Uterus (tissue), 4 donors: Measurements from ENCODE around the gene ZCCHC18. TPM values are rescaled to one million over a fixed set of nuclear protein-coding genes. Genes with fewer than 3 reads are reported as not detected.
"Not testable (repeated sequence)": the region's sequence is repeated elsewhere in the genome, so short reads cannot be mapped to it uniquely, and the experiment has no call there.

Experiments
- DNase-seq, 2 donors: peaks; one replicate each; pipeline ENCODE4 v3.0.0-alpha.2; 2019 to 2020
- H3K27ac ChIP-seq, 2 donors: fragments of 200-600 bp; sonication (generic); 1 replicate in 1 of 2; 2 replicates in 1 of 2; pipeline ENCODE4 v1.5.1; 2016 to 2018
- H3K27me3 ChIP-seq, 2 donors: fragments of 200-600 bp; sonication (generic); one replicate each; pipeline ENCODE4 v1.5.1; 2018 to 2019; ENCODE audit warnings: control low read depth in 1 of 2
- H3K36me3 ChIP-seq, 2 donors: fragments of 200-600 bp; sonication (generic); one replicate each; pipeline ENCODE4 v1.5.1; 2019; ENCODE audit warnings: control low read depth in 1 of 2
- H3K4me1 ChIP-seq, 2 donors: fragments of 200-600 bp; sonication (generic); one replicate each; pipeline ENCODE4 v1.5.1; 2018 to 2019; ENCODE audit warnings: control low read depth in 1 of 2
- H3K4me3 ChIP-seq, 2 donors: fragments of 200-600 bp; sonication (generic); 1 replicate in 1 of 2; 2 replicates in 1 of 2; pipeline ENCODE4 v1.5.1; 2018 to 2019; ENCODE audit warnings: mild to moderate bottlenecking in 1 of 2
- H3K9me3 ChIP-seq, 2 donors: fragments of 200-600 bp; sonication (generic); one replicate each; pipeline ENCODE4 v1.5.1; 2019; ENCODE audit warnings: control low read depth in 1 of 2
- CTCF ChIP-seq, 4 experiments: fragments of 200-600 bp in 2 of 4; fragments of 450-650 bp in 2 of 4; sonication (generic) in 2 of 4; IDR thresholded peaks; one replicate each; pipeline ENCODE4 v1.5.1; 2016 to 2019; ENCODE audit warnings: antibody characterized with exemption in 4 of 4, mild to moderate bottlenecking in 2 of 4, moderate library complexity in 1 of 4
- POLR2A ChIP-seq, 2 donors: fragments of 450-650 bp; IDR thresholded peaks; one replicate each; pipeline ENCODE4 v1.6.1; 2016; ENCODE audit warnings: antibody characterized with exemption in 2 of 2, mild to moderate bottlenecking in 1 of 2, moderate library complexity in 1 of 2
- intact Hi-C: fragments of 100-400 bp; cut with DNase I; formaldehyde crosslinking; loops from one replicate; pipeline ENCODE4 v1.15.1; 2023; ENCODE audit warnings: low total_unique reads
- total RNA-seq, 4 donors: library from RNA; depleted of rRNA in 3 of 4; stranded (reverse); fragments of >200 nt in 3 of 4; gene quantifications; one replicate each; pipeline versions ENCODE4 v1.1.0 to v1.2.4, GENCODE V29; 2014 to 2023
- donor health status: DM: yes; HTN: yes; CAD: no.

Gene ZCCHC18
- total RNA-seq, result 1 to 10 TPM in 2 of 4 donors, not detected in 2; 3.7 to 7.2 TPM

DNA sequence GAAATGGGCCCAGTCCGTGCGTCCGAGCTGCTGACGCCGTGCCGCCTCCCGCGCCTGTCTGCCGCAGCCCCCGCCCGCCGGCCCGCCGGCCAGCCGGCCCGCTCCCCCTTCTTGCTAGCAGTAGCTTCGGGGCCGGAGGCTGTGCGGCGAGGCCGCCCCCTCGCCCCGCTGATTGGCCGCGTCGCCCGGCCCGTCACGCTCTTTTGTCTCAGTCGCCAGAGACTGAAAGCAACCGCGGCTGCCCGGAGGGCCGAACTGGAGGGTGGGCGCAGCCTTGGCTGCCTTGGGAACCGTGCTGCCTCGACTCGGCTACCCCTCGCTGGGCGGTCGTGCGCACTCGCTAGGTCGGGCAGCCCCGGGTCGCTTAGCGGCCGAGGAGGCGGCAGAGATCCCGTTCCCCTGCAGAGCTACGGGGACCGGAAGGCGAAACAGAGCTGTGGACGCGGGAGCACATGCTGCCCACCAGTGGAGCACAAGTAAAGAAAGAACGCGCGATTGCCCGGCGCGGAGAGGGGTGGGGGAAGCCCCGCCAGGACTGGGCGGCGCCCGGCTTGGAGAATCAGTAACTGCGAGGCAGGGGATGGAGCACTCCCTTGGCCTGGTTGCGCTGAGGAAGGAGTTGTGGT lies at the start of gene ZCCHC18:
Gene ZCCHC18 (plus strand): TSS at position 198 of the 626 bp plus-strand sequence. CDS start 1,589 bp downstream, outside the sequence.
- no peaks in the 10 kb centered on the region for H3K27me3 ChIP-seq
- no peaks in the 10 kb centered on the region for H3K9me3 ChIP-seq
- peak within 1 kb of the TSS; percentile 43 to 51 for H3K4me3 ChIP-seq
- H3K4me1 ChIP-seq, result no peaks in the 10 kb centered on the region
- peak; percentile 54 to 66 for DNase-seq
- peak within 1 kb of the TSS; percentile 68 to 89 for H3K27ac ChIP-seq
- intact Hi-C loops, result no loop called here
- TF ChIP-seq POLR2A (IDR thresholded peaks at IDR 0.05), result peak in 1 of 2 donors; percentile 44
- TF ChIP-seq CTCF (IDR thresholded peaks at IDR 0.05), result no peak
- no peaks in the 10 kb centered on the region for H3K36me3 ChIP-seq

DNA sequence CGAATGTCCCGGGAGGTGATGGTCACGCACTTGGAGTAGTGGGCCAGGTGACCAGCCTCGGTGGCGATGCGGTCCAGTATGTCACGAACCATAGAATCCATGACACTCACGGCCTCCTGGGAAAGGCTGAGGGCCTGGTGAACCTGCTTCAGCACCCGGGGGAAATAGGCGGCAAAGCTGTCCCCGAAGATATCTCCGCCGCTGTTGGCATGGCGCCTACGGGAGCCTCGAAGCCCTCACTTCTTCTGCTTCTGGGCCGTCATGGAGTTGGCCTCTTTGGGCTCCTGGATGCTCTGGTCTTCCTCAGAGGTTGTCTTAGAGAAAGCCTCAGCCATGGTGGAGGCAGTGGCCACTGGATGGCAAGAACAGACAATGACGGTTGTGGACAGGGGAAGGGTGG lies 49.7 kb upstream of the ZCCHC18 start:
- H3K36me3 ChIP-seq, H3K9me3 ChIP-seq, H3K27ac ChIP-seq, DNase-seq, H3K27me3 ChIP-seq, intact Hi-C loops, H3K4me3 ChIP-seq, H3K4me1 ChIP-seq: not testable (repeated sequence)

GRCh38 chrX:104075778-104076445 lies 36.4 kb upstream of the ZCCHC18 start, which contains the start of gene TMSB15C:
Gene TMSB15C, minus strand, starts transcription at chrX:104076236.
- H3K27ac ChIP-seq, H3K4me1 ChIP-seq, intact Hi-C loops, H3K27me3 ChIP-seq, H3K4me3 ChIP-seq, H3K36me3 ChIP-seq, H3K9me3 ChIP-seq, DNase-seq: not testable (repeated sequence)

DNA sequence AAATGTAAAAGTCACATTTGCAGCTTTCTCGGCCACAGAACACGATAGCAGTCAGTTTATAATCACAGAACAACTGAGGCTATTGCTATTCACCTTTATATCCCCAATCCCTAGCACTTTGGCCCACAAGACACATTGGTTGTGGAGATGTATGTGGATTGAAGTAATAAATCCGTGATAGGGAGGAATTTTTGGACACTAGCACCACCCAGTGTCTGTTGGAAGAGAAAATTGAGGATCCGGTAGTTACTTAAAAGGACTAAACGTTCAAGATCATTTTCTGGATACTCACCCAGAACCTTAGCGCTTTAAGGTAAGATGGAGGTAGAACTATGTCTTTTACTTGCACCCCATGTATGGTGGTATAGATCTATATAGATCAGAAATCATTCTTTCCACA lies 34.5 kb upstream of the ZCCHC18 start:
- H3K36me3 ChIP-seq, H3K4me3 ChIP-seq, DNase-seq, intact Hi-C loops, H3K27ac ChIP-seq, H3K27me3 ChIP-seq, H3K4me1 ChIP-seq, H3K9me3 ChIP-seq: not testable (repeated sequence)

- no peak for DNase-seq
- Histone ChIP-seq H3K4me3 (no peak overlapping the region), H3K9me3 (no peaks in the 10 kb centered on the region), H3K27me3 (no peaks in the 10 kb centered on the region), H3K27ac (no peak overlapping the region), H3K36me3 (no peaks in the 10 kb centered on the region), H3K4me1 (no peaks in the 10 kb centered on the region)
- intact Hi-C loops, result no loop called here
- no peak for TF ChIP-seq CTCF (IDR thresholded peaks at IDR 0.05)
- no peak for TF ChIP-seq POLR2A (IDR thresholded peaks at IDR 0.05)
Measured at GRCh38 chrX:104084063-104084462, 28.3 kb upstream of the ZCCHC18 start.

GRCh38 chrX:104084534-104085277 lies 27.6 kb upstream of the ZCCHC18 start:
- H3K27me3 ChIP-seq, result no peaks in the 10 kb centered on the region
- H3K27ac ChIP-seq, result no peak overlapping the region
- no peaks in the 10 kb centered on the region for H3K4me1 ChIP-seq
- H3K9me3 ChIP-seq, result no peaks in the 10 kb centered on the region
- TF ChIP-seq POLR2A (IDR thresholded peaks at IDR 0.05) (no peak), CTCF (IDR thresholded peaks at IDR 0.05) (no peak)
- DNase-seq, result no peak
- H3K4me3 ChIP-seq, result no peak overlapping the region
- intact Hi-C loops, result no loop called here
- no peaks in the 10 kb centered on the region for H3K36me3 ChIP-seq
